ENCODE data around the gene KDELR3. TPM values are rescaled to one million over a fixed set of nuclear protein-coding genes. Genes with fewer than 3 reads are reported as not detected.
"Not testable (repeated sequence)": the region's sequence is repeated elsewhere in the genome, so short reads cannot be mapped to it uniquely, and the experiment has no call there.

KDELR3 gene
- total RNA-seq, 1 experiment from 2014 or later = 33.1 TPM

DNA sequence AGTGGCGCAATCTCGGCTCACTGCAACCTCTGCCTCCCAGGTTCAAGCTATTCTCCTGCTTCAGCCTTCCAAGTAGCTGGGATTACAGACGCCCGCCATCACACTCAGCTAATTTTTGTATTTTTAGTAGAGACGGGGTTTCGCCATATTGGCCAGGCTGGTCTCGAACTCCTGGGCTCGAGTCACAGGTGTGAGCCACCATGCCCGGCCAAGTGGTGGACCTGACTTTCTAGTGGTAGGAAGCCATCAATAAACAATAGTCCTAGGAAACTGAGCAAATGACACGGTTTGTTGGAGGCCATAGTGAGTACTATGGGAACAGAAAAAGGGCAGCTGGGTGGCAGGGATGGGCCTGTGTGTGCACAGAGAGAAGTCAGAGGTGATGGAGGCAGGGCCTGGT is 2.3 kb downstream of the KDELR3 start:
- POLR2A ChIA-PET; DNase-seq (ENCODE audit: low read depth, low spot score); ATAC-seq; H3K27ac ChIP-seq (ENCODE audit: low read depth, low read length); H3K79me2 ChIP-seq (ENCODE audit: insufficient read depth, low read length); H2AFZ ChIP-seq (ENCODE audit: low read depth, low read length, poor library complexity, severe bottlenecking); H3K36me3 ChIP-seq (ENCODE audit: control insufficient read depth in 1 of 2, insufficient read depth in 2 of 2, low read length in 2 of 2); H3K9me3 ChIP-seq (ENCODE audit: control insufficient read depth in 1 of 2, insufficient read depth in 1 of 2, low read depth in 1 of 2, low read length in 2 of 2); H4K20me1 ChIP-seq (ENCODE audit: insufficient read depth); RAD21 ChIA-PET (ENCODE audit: low non-redundant PET in 1 of 2, low total read pairs in 2 of 2, uncharacterized antibody in 2 of 2, unreplicated experiment in 2 of 2); H3K9me2 ChIP-seq (ENCODE audit: insufficient read depth); intact Hi-C loops (cut with micrococcal nuclease); CTCF ChIA-PET; H3K4me2 ChIP-seq (ENCODE audit: low read length); H3K4me3 ChIP-seq (replicated peaks in 1 of 2; ENCODE audit: low read depth in 1 of 2, low read length in 2 of 2); H3K9ac ChIP-seq (ENCODE audit: low read length); BruUV-seq (replicated peaks); H3K27me3 ChIP-seq (ENCODE audit: insufficient read depth, low read length): not testable (repeated sequence)
- peaks cover 6 to 29% of the 10 kb centered on the region in 2 experiments for H3K4me1 ChIP-seq (ENCODE audit: control insufficient read depth in 1 of 2, insufficient read depth in 2 of 2, low read length in 2 of 2)

DNA sequence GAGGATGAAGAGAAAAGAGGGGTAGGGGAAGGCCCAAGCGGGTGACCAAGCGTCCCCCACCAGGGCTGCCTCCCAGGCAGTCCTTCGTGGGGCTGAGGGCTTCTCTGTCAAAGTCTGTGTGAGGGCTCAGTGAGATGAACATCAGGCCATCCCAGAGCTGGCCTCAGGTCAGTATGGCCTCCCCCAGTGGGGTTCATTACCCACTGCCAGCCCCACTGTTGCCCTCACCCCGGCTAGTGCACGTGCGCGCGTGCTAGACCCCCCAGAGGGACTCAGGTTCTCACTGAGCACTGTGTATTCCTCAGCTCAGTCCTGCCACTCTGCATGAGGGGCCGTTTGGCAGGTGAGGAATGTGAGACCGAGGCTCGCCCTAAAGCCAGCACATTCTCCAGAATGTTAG is 3.3 kb downstream of the KDELR3 start:
- H3K4me2 ChIP-seq (ENCODE audit: low read length) = no peak overlapping the region
- no TSS peak for BruUV-seq (replicated peaks)
- no peak overlapping the region for H3K4me3 ChIP-seq (replicated peaks in 1 of 2; ENCODE audit: low read depth in 1 of 2, low read length in 2 of 2)
- H3K27me3 ChIP-seq (ENCODE audit: insufficient read depth, low read length) = no peaks in the 10 kb centered on the region
- ChIA-PET RAD21 (ENCODE audit: low non-redundant PET in 1 of 2, low total read pairs in 2 of 2, uncharacterized antibody in 2 of 2, unreplicated experiment in 2 of 2) (no interaction called here), POLR2A (no interaction called here), CTCF (no interaction called here)
- no peak overlapping the region for H2AFZ ChIP-seq (ENCODE audit: low read depth, low read length, poor library complexity, severe bottlenecking)
- H3K27ac ChIP-seq (ENCODE audit: low read depth, low read length) = no peak overlapping the region
- no peaks in the 10 kb centered on the region for H4K20me1 ChIP-seq (ENCODE audit: insufficient read depth)
- ATAC-seq (no peak), DNase-seq (ENCODE audit: low read depth, low spot score) (no peak)
- no peaks in the 10 kb centered on the region for H3K9me3 ChIP-seq (ENCODE audit: control insufficient read depth in 1 of 2, insufficient read depth in 1 of 2, low read depth in 1 of 2, low read length in 2 of 2)
- no peaks in the 10 kb centered on the region for H3K9me2 ChIP-seq (ENCODE audit: insufficient read depth)
- no peaks in the 10 kb centered on the region for H3K36me3 ChIP-seq (ENCODE audit: control insufficient read depth in 1 of 2, insufficient read depth in 2 of 2, low read length in 2 of 2)
- peaks cover 6 to 20% of the 10 kb centered on the region in 2 experiments for H3K4me1 ChIP-seq (ENCODE audit: control insufficient read depth in 1 of 2, insufficient read depth in 2 of 2, low read length in 2 of 2)
- intact Hi-C loops (cut with micrococcal nuclease) = no loop called here
- H3K79me2 ChIP-seq (ENCODE audit: insufficient read depth, low read length) = no peaks in the 10 kb centered on the region
- no peak overlapping the region for H3K9ac ChIP-seq (ENCODE audit: low read length)
- TF ChIP-seq FOSL1 (IDR thresholded peaks at IDR 0.05; ENCODE audit: low read depth) (no peak), MAX (IDR thresholded peaks at IDR 0.05) (no peak), REST (IDR thresholded peaks at IDR 0.05; ENCODE audit: low read depth) (no peak), CTCF (IDR thresholded peaks at IDR 0.05 in 2 of 3, conservative IDR thresholded peaks at IDR 0.05 in 1 of 3; ENCODE audit: borderline replicate concordance in 1 of 3, insufficient read depth in 1 of 3, low read depth in 2 of 3, low read length in 2 of 3) (no peak), ELF1 (IDR thresholded peaks at IDR 0.05; ENCODE audit: borderline replicate concordance, low read depth) (no peak), CBX3 (IDR thresholded peaks at IDR 0.05; ENCODE audit: low read depth) (no peak), ZNF274 (IDR thresholded peaks at IDR 0.05; ENCODE audit: low read depth, low read length) (no peak), SP1 (IDR thresholded peaks at IDR 0.05; ENCODE audit: low read depth) (no peak), TCF7L2 (IDR thresholded peaks at IDR 0.05; ENCODE audit: borderline replicate concordance, extremely low read depth, insufficient read depth, insufficient read length) (no peak), ZFX (IDR thresholded peaks at IDR 0.05) (no peak), RAD21 (IDR thresholded peaks at IDR 0.05; ENCODE audit: low read depth) (no peak), EGR1 (IDR thresholded peaks at IDR 0.05; ENCODE audit: low read depth) (no peak), POLR2AphosphoS5 (IDR thresholded peaks at IDR 0.05; ENCODE audit: low read depth, low read length) (no peak), POLR2A (IDR thresholded peaks at IDR 0.05; ENCODE audit: borderline replicate concordance, extremely low read depth, insufficient read depth, insufficient read length) (no peak), EZH2 (IDR thresholded peaks at IDR 0.05) (no peak), ATF3 (IDR thresholded peaks at IDR 0.05) (no peak)

Measured in HCT116 (cell line).